ENCODE measurements around the gene KIAA0232.
"Not testable (repeated sequence)": the region's sequence is repeated elsewhere in the genome, so short reads cannot be mapped to it uniquely, and the experiment has no call there.

KIAA0232 gene

GRCh38 chr4:6881908-6882307, 99.4 kb downstream of the KIAA0232 start:
- DNase-seq (ENCODE audit: low read depth): no peak

DNA sequence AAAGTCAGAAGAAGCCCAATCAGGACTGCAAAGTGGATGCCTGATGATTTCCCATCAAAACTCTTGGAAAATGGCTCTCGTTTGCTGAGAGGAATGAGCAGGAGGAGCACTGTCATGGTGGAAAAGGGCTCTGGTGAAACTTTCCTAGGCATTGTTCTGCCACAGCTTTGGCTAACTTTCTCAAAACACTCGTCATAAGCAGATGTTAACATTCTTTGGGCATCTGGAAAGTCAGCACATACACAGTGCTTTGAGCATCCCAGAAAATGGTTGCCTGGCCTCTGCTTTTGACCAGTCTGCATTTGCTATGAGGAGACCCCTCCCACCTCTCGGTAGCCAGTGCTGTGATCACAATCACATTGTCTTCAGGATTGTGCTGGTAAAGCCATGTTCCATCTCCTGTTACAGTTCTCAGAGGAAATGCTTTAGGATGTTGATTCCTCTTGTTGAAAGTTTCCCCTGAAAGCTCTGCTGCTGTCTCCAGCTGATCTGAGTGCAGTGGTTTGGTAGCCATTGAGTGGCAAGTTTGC, 101.9 kb downstream of the KIAA0232 start:
- DNase-seq (ENCODE audit: low read depth): no peak

DNA sequence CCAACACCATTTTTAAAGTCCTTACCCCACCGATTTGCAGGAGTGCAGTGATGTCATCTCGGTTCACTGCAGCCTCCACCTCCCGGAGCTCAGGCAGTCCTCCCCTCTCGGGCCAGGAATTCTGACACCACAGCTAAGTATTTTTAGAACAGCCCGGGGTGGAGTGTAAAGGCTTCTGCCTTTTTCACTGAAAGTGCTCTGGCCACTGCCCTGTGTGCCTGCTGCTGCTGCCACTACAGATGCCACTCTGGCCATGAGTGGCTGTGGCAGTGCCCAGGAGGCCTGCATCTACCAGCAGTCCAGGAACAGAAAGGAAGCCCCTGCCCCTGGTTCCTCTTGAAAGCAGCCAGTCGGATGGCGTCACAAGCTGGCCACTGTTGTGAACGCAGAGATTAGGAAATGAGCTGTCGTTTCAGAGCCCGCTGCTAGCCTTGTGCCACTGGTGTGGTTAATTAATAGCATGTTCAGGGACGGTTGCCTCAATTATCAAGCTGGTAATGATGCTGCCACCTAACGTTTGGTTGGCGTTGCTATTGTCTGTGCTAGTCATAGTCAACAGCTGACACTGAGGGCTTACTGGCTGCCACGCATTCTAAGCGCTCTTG, 103.5 kb downstream of the KIAA0232 start:
- no peak for DNase-seq (ENCODE audit: low read depth)

DNA sequence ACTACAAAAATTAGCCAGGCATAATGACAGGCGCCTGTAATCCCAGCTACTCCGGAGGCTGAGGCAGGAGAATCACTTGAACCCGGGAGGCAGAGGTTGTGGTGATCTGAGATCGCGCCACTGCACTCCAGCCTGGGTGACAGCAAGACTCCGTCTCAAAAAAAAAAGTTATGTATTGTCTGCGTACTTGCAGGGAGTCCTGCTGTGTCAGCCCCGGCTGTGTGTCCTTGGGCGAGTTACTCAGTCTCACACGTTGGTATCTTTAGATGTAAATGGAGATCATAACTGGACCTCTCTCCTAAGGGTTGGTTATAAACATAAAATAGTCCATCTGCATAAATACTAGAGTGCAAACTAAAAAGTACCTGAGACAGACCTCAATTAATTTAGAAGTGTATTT, 104.4 kb downstream of the KIAA0232 start:
- no peak for DNase-seq (ENCODE audit: low read depth)

- DNase-seq (ENCODE audit: low read depth): no peak
Observed at GRCh38 chr4:6887591-6888371, 105.3 kb downstream of the KIAA0232 start.

DNA sequence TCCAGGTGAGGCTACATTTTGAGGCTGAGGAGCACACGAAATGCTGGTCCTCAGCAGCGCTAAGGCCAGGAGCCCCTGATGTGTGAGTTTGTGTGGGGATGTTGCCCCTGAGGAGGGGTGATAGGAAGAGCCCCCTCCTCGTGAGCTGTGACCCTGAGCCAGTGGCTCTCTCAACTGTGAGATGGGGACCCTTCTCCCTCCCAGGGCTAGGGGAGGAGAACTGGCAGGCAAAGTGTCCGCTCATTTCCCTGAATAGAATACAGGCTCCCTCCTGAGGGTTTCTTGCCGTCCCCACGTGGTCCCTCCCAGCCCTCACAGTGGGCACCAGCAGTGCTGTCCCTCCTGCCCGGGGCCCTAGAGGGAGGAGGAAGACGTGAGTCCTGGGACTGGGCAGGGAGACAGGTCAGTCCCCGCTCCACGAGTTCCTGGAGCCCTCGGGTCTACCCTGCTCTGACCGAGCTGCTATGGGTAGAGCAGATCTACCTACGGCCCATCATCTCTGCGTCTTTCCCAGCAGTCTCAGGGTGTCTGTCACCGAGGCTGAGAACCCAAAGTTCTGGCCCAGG, 106.1 kb downstream of the KIAA0232 start:
- DNase-seq (ENCODE audit: low read depth): no peak

GRCh38 chr4:6889101-6889735, 106.7 kb downstream of the KIAA0232 start:
- DNase-seq (ENCODE audit: low read depth): peak; percentile 97

GRCh38 chr4:6889736-6890324, 107.3 kb downstream of the KIAA0232 start:
- DNase-seq (ENCODE audit: low read depth): no peak

DNA sequence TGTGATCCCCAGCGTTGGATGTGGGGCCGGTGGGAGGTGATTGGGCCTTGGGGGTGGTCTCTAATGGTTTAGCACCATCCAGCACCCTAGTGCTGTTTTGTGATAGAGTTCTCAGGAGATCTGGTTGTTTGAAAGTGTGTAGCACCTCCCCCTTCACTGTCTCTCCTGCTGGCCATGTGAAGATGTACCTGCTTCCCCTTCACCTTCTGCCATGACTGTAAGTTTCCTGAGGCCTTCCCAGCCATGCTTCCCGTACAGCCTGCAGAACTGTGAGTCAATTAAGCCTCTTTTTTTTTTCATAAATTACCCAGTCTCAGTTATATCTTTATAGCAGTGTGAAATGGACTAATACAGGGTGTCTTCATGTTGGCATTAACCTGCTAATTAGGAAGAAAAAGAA, 107.8 kb downstream of the KIAA0232 start:
- no peak for DNase-seq (ENCODE audit: low read depth)

DNA sequence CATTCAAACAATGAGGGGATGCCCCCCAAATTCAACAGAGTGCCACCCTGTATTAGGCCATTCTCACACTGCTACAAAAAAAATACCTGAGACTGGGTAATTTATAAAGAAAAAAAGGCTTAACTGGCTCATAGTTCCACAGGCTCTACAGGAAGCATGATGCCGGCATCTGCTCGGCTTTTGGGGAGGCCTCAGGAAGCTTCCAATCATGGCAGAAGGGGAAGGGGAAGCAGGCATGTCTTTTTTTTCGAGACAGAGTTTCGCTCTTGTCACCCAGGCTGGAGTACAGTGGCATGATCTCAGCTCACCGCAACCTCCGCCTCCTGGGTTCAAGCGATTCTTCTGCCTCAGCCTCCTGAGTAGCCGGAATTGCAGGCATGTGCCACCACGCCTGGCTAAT, 108.4 kb downstream of the KIAA0232 start:
- DNase-seq (ENCODE audit: low read depth): not testable (repeated sequence)

DNA sequence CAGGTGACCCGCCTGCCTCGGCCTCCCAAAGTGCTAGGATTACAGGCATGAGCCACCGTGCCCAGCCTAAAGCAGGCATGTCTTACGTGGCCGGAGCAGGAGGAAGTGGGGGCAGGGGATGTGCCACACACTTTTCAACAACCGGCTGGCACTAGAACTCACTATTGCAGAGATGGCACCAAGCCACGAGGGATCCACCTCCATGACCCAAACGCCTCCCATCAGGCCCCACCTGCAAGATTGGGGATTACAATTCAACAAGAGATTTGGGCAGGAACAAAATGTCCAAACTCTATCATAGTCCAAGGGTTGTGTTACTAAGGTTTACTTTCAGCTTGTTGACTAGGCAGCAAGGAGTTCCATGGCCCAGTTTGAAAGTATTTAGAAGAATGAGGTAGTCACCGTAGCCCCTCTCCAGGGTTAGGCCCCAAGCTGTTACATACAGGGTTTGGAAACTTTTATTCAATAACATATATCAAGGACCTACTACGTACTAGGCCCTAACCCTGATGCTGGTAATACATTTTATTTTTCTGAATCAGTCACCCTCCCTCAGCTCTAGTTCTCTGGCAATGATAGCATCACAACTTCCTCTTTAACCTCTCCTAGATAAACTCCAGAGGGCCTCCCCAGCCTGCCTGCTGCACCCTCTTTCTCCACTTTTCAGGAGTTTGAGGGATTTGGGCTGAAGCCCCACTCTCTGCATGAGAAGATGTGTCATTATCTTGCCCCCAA, 109.1 kb downstream of the KIAA0232 start:
- DNase-seq (ENCODE audit: low read depth): no peak

- DNase-seq (ENCODE audit: low read depth): peak; percentile 95
Observed at GRCh38 chr4:6892190-6892908, 109.8 kb downstream of the KIAA0232 start.

- DNase-seq (ENCODE audit: low read depth): no peak
Observed at GRCh38 chr4:6892909-6893202, 110.3 kb downstream of the KIAA0232 start.

DNA sequence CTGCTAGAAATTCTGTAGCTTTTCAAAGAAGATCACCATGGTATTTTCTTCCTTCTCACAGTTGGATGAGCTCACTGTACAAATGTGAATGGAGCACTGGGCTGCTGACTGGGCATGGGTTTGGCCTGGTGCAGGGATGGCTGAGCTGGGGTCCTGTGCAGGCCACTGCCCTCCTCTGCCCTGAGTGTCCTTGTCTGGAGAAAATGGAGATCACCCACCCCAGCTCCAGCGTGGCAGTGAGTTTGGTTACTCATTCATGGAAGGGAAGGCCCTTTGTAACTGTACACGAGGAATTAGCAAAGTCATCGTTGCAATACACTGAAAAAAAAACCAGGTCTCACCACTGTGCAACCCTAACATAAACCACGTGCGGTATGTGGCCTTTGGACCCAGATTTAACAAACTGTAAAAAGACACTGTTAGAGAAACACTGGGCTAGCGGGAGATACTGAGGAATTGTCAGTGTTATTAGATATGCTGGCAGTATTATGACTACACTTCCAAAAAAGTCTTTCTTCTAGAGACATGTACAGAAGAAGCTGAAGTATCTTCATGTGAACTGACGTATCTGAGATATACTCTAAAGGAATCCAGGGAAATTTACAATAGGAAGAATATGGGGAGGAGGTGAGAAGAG, 111.0 kb downstream of the KIAA0232 start:
- no peak for DNase-seq (ENCODE audit: low read depth)

DNA sequence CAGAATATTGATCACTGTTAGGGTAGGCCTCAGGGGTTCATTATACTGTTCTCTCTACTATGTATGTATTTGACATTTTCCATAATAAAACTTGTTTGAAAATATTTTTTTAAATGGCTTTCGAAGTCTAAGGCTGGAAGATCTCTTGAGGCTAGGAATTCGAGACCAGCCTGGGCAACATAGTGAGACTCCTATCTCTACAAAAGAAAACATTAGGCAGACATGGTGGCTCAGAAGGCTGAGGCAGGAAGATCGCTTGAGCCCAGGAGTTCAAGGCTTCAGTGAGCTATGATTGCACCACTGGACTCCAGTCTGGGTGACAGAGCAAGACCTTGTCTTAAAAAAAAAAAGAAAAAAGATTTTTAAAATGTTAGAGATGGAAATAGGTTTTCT, 111.6 kb downstream of the KIAA0232 start:
- no peak for DNase-seq (ENCODE audit: low read depth)

- DNase-seq (ENCODE audit: low read depth): no peak
Observed at GRCh38 chr4:6894528-6895498, 112.3 kb downstream of the KIAA0232 start.

GRCh38 chr4:6896035-6896434, 113.5 kb downstream of the KIAA0232 start:
- DNase-seq (ENCODE audit: low read depth): no peak

DNA sequence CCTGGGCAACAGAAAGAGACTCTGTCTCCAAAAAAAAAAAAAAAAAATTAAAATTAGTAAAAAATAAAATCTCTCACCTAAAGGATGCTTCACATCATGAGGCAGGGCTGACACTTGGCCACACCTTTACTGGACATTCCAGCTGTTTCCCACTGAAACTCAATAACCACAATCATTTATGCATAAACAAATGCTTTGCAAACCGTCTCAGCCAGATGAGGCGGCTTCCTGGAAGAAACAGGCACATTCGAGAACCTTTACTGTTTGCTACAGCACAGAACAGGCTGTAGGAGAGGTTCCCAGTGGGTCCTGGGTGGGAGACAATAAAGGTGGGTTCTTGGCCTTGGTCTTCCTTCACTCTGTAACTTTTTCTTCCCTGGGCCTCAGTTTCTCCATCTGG, 116.2 kb downstream of the KIAA0232 start:
- no peak for DNase-seq (ENCODE audit: low read depth)

DNA sequence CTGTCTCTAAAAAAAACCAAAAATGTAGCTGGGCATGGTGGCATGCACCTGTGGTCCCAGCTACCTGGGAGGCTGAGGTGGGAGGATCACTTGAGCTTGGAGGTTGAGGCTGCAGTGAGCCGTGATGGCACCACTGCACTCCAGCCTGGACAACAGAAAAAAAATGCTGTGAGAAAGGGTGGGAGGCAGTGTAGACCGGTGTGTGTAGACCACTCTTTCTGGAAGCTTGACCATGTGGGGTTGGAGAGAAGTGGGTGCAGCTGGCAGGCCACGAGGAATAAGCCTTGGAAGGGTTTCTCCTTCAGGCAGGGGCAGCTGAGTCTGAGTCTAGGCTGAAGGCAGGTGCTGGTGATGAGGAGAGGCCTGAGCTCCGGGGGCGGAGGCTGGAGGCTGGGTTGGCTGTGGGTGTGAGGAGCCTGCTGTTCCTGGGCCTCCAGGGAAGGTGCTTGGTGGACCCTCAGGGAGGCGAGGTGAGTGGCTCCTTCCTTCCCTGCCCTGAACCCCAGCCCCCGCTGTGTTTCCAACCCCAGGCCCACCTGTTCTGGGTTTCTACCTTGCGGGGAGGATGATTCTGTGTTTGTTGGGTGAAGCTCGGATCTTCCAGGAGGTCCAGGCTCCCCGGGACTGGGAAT, 117.8 kb downstream of the KIAA0232 start:
- no peak for DNase-seq (ENCODE audit: low read depth)
